H9 (cell line): ENCODE data around the gene WSCD2. TPM values are rescaled to one million over a fixed set of nuclear protein-coding genes. Genes with fewer than 3 reads are reported as not detected.

Experiments
- DNase-seq: peaks from one replicate; pipeline ENCODE4 v3.0.0-alpha.2; 2017
- H2AFZ ChIP-seq: one replicate; pipeline ENCODE4 v1.6.1; 2013; ENCODE audit warnings: mild to moderate bottlenecking, low read length, control low read depth, moderate library complexity
- H2AK5ac ChIP-seq: 2 replicates; pipeline ENCODE4 v1.6.1; 2013; ENCODE audit warnings: low read length, control low read depth, mixed read lengths; ENCODE audit not compliant: insufficient read length
- H2BK120ac ChIP-seq: one replicate; pipeline ENCODE4 v1.6.1; 2013; ENCODE audit warnings: low read depth, mild to moderate bottlenecking, low read length, control low read depth, inconsistent platforms; ENCODE audit not compliant: poor library complexity, severe bottlenecking
- H2BK12ac ChIP-seq: 2 replicates; pipeline ENCODE4 v1.6.1; 2013; ENCODE audit warnings: low read length, control low read depth, mixed read lengths, low read depth; ENCODE audit not compliant: insufficient read length
- H2BK15ac ChIP-seq: 2 replicates; pipeline ENCODE4 v1.6.1; 2013; ENCODE audit warnings: low read depth, low read length, control low read depth
- H2BK20ac ChIP-seq: one replicate; pipeline ENCODE4 v1.6.1; 2013; ENCODE audit warnings: low read depth, mild to moderate bottlenecking, low read length, control low read depth, inconsistent platforms; ENCODE audit not compliant: poor library complexity, severe bottlenecking
- H2BK5ac ChIP-seq: 2 replicates; pipeline ENCODE4 v1.6.1; 2013; ENCODE audit warnings: low read length, control low read depth, mixed read lengths; ENCODE audit not compliant: insufficient read length
- H3K14ac ChIP-seq: 2 replicates; pipeline ENCODE4 v1.6.1; 2013; ENCODE audit warnings: low read length, control low read depth; ENCODE audit not compliant: insufficient read depth
- H3K18ac ChIP-seq: 2 replicates; pipeline ENCODE4 v1.6.1; 2013; ENCODE audit warnings: low read depth, mild to moderate bottlenecking, mixed read lengths, low read length, control low read depth; ENCODE audit not compliant: insufficient read length
- H3K23ac ChIP-seq: 2 replicates; pipeline ENCODE4 v1.6.1; 2013; ENCODE audit warnings: low read length, control low read depth, mixed read lengths, low read depth; ENCODE audit not compliant: insufficient read length
- H3K23me2 ChIP-seq: 2 replicates; pipeline ENCODE4 v1.6.1; 2013; ENCODE audit warnings: low read depth, mild to moderate bottlenecking, mixed read lengths, low read length, control low read depth; ENCODE audit not compliant: insufficient read length, poor library complexity, severe bottlenecking
- H3K27ac ChIP-seq: 2 replicates; pipeline ENCODE4 v1.5.1; 2013; ENCODE audit warnings: low read length, control low read depth, mixed read lengths, low read depth; ENCODE audit not compliant: insufficient read length
- H3K27me3 ChIP-seq: 2 replicates; pipeline ENCODE4 v1.6.1; 2013; ENCODE audit warnings: low read length, control low read depth, inconsistent platforms; ENCODE audit not compliant: insufficient read depth
- H3K4ac ChIP-seq: 2 replicates; pipeline ENCODE4 v1.6.1; 2013; ENCODE audit warnings: low read depth, mild to moderate bottlenecking, control low read depth, inconsistent platforms, low read length, moderate library complexity
- H3K4me1 ChIP-seq: 2 replicates; pipeline ENCODE4 v1.6.1; 2013; ENCODE audit warnings: low read length, control low read depth, inconsistent platforms; ENCODE audit not compliant: insufficient read depth
- H3K4me2 ChIP-seq: 2 replicates; pipeline ENCODE4 v1.6.1; 2013; ENCODE audit warnings: low read length, control low read depth, mixed read lengths; ENCODE audit not compliant: insufficient read length, insufficient read depth
- H3K56ac ChIP-seq: 2 replicates; pipeline ENCODE4 v1.6.1; 2013; ENCODE audit warnings: low read depth, mild to moderate bottlenecking, mixed read lengths, low read length, control low read depth; ENCODE audit not compliant: insufficient read length
- H3K79me1 ChIP-seq: 2 replicates; pipeline ENCODE4 v1.6.1; 2013; ENCODE audit warnings: low read depth, mild to moderate bottlenecking, moderate library complexity, low read length, control low read depth, inconsistent platforms; ENCODE audit not compliant: insufficient read depth, poor library complexity, severe bottlenecking
- H3K79me2 ChIP-seq: 2 replicates; pipeline ENCODE4 v1.6.1; 2013; ENCODE audit warnings: low read length, control low read depth, inconsistent platforms; ENCODE audit not compliant: insufficient read depth
- H3K9ac ChIP-seq: 2 replicates; pipeline ENCODE4 v1.6.1; 2013; ENCODE audit warnings: low read length, control low read depth, mixed read lengths; ENCODE audit not compliant: insufficient read length; ENCODE audit errors: extremely low read depth
- H3K9me3 ChIP-seq: one replicate; pipeline ENCODE4 v1.6.1; 2013; ENCODE audit warnings: low read depth, low read length, inconsistent platforms; ENCODE audit not compliant: control insufficient read depth
- H3T11ph ChIP-seq: one replicate; pipeline ENCODE4 v1.6.1; 2013; ENCODE audit warnings: mild to moderate bottlenecking, low read length, control low read depth, inconsistent platforms
- H4K20me1 ChIP-seq: one replicate; pipeline ENCODE4 v1.6.1; 2013; ENCODE audit not compliant: control insufficient read depth, insufficient read length, insufficient read depth
- H4K5ac ChIP-seq: 2 replicates; pipeline ENCODE4 v1.6.1; 2013; ENCODE audit warnings: low read depth, mild to moderate bottlenecking, mixed read lengths, low read length, control low read depth; ENCODE audit not compliant: insufficient read length
- H4K8ac ChIP-seq: replicated peaks from 2 replicates; pipeline ENCODE4 v1.6.1; 2013; ENCODE audit warnings: low read length, control low read depth, mixed read lengths, low read depth; ENCODE audit not compliant: insufficient read length
- H4K91ac ChIP-seq: 2 replicates; pipeline ENCODE4 v1.6.1; 2013; ENCODE audit warnings: low read depth, mild to moderate bottlenecking, moderate library complexity, mixed read lengths, low read length, control low read depth; ENCODE audit not compliant: insufficient read length
- H3K27ac Mint-ChIP-seq, 3 experiments: 2 replicates in 2 of 3; 3 replicates in 1 of 3; pipeline ENCODE4 v1.8.0; 2020 to 2021; ENCODE audit warnings: mixed read lengths in 3 of 3, mild to moderate bottlenecking in 1 of 3, moderate library complexity in 1 of 3
- H3K27me3 Mint-ChIP-seq: 2 replicates; pipeline ENCODE4 v1.8.0; 2021; ENCODE audit warnings: low read depth, mild to moderate bottlenecking, moderate library complexity, mixed read lengths
- H3K36me3 Mint-ChIP-seq, 3 experiments: 2 replicates in 2 of 3; 3 replicates in 1 of 3; pipeline ENCODE4 v1.8.0; 2020 to 2021; ENCODE audit warnings: low read depth in 3 of 3, mixed read lengths in 3 of 3; ENCODE audit not compliant: insufficient read depth in 1 of 3
- H3K4me1 Mint-ChIP-seq, 2 experiments: 2 replicates each; pipeline ENCODE4 v1.8.0; 2020; ENCODE audit warnings: mixed read lengths in 2 of 2
- H3K4me3 Mint-ChIP-seq, 2 experiments: 2 replicates in 1 of 2; 3 replicates in 1 of 2; pipeline ENCODE4 v1.8.0; 2020 to 2021; ENCODE audit warnings: mild to moderate bottlenecking in 2 of 2, mixed read lengths in 2 of 2, moderate library complexity in 1 of 2
- H3K9me3 Mint-ChIP-seq, 2 experiments: 2 replicates in 1 of 2; 3 replicates in 1 of 2; pipeline ENCODE4 v1.8.0; 2020; ENCODE audit warnings: mild to moderate bottlenecking in 2 of 2, mixed read lengths in 2 of 2, moderate library complexity in 1 of 2
- WGBS: extraction: QIAGEN DNeasy Blood & Tissue Kit; methylation state at CpG from one replicate; pipeline ENCODE4 v1.1.7; 2013; ENCODE audit warnings: missing lambda C conversion rate, low lambda C conversion rate, mixed read lengths; ENCODE audit not compliant: insufficient read length; ENCODE audit errors: extremely low coverage; 5-methylcytosine and 5-hydroxymethylcytosine counted together
- total RNA-seq: library from RNA; stranded (reverse); gene quantifications from 2 replicates; pipeline ENCODE4 v1.2.1, GENCODE V29; 2021
- TF ChIP-seq, protein P1 (sequence below): fragments of 200-600 bp; sonication (generic); conservative IDR thresholded peaks from 3 replicates; pipeline ENCODE4 v1.8.0; 2021; ENCODE audit warnings: antibody characterized with exemption, mild to moderate bottlenecking

Gene WSCD2
- total RNA-seq, 1 experiment from 2014 or later = 0.92 TPM

DNA sequence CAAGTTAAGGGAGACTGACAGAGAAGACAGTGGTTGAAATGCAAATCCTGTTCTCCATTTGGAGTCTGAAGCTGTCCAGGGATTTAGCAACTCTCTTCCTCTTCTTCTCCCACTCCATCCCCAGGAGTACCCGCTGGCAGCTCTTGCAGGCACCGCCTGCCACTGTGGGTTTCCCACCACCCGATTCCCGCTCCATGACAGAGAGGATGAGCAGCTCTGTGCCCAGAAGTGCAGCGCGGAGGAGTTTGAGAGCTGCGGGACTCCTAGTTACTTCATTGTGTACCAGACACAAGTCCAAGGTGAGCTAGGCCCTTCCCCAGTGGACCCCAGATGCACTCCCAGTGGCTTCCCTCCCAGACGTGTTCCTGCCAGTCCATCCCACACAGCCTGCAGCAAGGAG is 97.8 kb downstream of the WSCD2 start:
- Mint-ChIP-seq H3K9me3 (peaks cover 0 to 3% of the 10 kb centered on the region in 2 experiments; a peak in 1 of 5 replicates), H3K36me3 (no peaks in the 10 kb centered on the region), H3K4me3 (no peak overlapping the region), H3K27me3 (peaks cover 3% of the 10 kb centered on the region; the same call in 1 of the 2 replicates), H3K4me1 (peaks cover 9 to 16% of the 10 kb centered on the region in 2 experiments), H3K27ac (no peak overlapping the region)
- H3K4me2 ChIP-seq = no peak overlapping the region
- no peaks in the 10 kb centered on the region for H3K27me3 ChIP-seq
- no peak overlapping the region for H3K14ac ChIP-seq
- no peak overlapping the region for H2BK15ac ChIP-seq
- no peak overlapping the region for H3T11ph ChIP-seq
- no peak overlapping the region for H3K9ac ChIP-seq
- H3K23ac ChIP-seq = no peak overlapping the region
- H4K91ac ChIP-seq = no peak overlapping the region
- H4K8ac ChIP-seq = no peak overlapping the region
- no peak overlapping the region for H2AFZ ChIP-seq
- no peaks in the 10 kb centered on the region for H4K20me1 ChIP-seq
- no peak overlapping the region for H3K4ac ChIP-seq
- H3K23me2 ChIP-seq = no peaks in the 10 kb centered on the region
- H2BK120ac ChIP-seq = no peak overlapping the region
- H3K18ac ChIP-seq = no peak overlapping the region
- H2BK5ac ChIP-seq = no peak overlapping the region
- H3K56ac ChIP-seq = no peak overlapping the region
- DNase-seq = no peak
- no peak overlapping the region for H2AK5ac ChIP-seq
- no peak overlapping the region for H2BK12ac ChIP-seq
- H3K79me2 ChIP-seq = no peaks in the 10 kb centered on the region
- no peaks in the 10 kb centered on the region for H3K9me3 ChIP-seq
- WGBS = no CpG with 5 or more reads among the region's 8 CpGs
- no peak overlapping the region for H2BK20ac ChIP-seq
- TF ChIP-seq, protein P1, sequence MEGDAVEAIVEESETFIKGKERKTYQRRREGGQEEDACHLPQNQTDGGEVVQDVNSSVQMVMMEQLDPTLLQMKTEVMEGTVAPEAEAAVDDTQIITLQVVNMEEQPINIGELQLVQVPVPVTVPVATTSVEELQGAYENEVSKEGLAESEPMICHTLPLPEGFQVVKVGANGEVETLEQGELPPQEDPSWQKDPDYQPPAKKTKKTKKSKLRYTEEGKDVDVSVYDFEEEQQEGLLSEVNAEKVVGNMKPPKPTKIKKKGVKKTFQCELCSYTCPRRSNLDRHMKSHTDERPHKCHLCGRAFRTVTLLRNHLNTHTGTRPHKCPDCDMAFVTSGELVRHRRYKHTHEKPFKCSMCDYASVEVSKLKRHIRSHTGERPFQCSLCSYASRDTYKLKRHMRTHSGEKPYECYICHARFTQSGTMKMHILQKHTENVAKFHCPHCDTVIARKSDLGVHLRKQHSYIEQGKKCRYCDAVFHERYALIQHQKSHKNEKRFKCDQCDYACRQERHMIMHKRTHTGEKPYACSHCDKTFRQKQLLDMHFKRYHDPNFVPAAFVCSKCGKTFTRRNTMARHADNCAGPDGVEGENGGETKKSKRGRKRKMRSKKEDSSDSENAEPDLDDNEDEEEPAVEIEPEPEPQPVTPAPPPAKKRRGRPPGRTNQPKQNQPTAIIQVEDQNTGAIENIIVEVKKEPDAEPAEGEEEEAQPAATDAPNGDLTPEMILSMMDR = no peak
- H3K79me1 ChIP-seq = no peaks in the 10 kb centered on the region
- H4K5ac ChIP-seq = no peak overlapping the region
- no peaks in the 10 kb centered on the region for H3K4me1 ChIP-seq
- H3K27ac ChIP-seq = no peak overlapping the region
